Measurements from ENCODE around the gene S100A9.

DNA sequence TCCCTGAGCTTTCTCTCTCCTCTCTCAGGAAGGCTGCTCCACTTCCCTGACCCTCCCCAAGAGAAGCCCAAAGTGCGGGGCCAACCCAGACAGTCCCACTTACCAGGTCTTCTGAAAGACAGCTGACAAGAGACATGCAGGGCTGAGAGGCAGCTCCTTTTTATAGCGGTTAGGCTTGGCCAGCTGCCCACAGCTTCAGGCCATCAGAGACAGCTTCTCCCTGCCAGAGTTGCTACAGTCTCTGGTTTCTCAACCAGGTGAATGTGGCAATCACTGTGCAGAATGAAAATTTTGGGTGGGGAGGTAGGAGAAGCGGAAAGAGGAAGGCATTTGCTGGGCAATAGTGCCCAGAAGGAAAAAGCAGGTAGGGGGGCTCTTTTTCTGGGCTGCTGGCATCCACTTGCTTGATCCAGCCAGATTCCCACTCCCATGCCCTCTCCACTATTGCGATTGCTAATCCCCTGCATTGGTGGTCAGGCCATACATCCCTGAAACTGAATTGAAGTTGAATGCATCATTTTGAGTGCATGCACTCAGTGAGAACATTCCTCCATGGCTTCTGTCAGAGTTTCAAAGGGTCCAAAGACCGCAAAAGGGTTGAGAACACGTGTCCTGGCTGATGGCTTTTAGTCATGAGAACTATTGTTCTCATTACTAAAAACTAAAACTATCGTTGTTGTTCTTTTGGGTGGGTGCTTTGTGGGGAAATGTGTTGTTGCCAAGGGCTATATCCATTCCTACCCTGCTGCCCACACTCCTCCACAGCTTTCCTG lies 33.5 kb downstream of the S100A9 start, which contains the start of gene S100A8:
- TF ChIP-seq CTCF (IDR thresholded peaks at IDR 0.05) (no peak), POLR2A (IDR thresholded peaks at IDR 0.05) (no peak)
